ENCODE results near the gene CFAP100. TPM values are rescaled to one million over a fixed set of nuclear protein-coding genes. Genes with fewer than 3 reads are reported as not detected.

The CFAP100 gene
- total and polyA plus RNA-seq, 9 of the 15 experiments (the other 6 are each of a cell fraction or from before 2014, with no cell fraction given): not detected

DNA sequence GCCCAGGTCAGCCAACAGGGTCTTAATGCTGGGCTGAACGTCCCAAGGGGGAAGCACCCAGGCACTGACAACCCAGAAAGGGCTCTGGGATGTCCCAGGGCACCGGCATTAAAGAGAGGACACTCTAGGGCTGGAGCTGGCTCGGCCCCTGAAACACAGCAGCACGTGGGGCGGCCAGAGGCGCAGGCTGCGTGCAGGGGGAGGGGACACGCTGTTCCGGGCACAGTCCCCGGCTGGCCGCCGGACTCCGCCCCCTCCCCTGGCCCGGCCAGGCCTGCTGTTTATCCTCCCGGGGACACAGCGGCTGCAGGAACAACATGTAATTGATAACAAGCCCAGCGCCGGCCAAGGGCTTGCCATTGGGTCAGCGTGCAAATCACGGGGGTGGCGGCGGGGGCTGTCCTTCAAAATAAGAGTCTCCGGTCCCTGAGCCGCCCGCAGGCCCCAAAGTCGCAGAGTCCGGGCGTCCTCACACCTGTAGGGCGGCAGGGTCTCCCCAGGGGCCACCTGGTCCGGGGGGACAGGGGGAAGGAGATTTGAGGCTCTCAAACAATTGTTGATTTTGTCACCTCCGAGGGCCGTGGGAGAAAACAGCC, 38.8 kb upstream of the CFAP100 start (continued):
- TF ChIP-seq, protein P1, sequence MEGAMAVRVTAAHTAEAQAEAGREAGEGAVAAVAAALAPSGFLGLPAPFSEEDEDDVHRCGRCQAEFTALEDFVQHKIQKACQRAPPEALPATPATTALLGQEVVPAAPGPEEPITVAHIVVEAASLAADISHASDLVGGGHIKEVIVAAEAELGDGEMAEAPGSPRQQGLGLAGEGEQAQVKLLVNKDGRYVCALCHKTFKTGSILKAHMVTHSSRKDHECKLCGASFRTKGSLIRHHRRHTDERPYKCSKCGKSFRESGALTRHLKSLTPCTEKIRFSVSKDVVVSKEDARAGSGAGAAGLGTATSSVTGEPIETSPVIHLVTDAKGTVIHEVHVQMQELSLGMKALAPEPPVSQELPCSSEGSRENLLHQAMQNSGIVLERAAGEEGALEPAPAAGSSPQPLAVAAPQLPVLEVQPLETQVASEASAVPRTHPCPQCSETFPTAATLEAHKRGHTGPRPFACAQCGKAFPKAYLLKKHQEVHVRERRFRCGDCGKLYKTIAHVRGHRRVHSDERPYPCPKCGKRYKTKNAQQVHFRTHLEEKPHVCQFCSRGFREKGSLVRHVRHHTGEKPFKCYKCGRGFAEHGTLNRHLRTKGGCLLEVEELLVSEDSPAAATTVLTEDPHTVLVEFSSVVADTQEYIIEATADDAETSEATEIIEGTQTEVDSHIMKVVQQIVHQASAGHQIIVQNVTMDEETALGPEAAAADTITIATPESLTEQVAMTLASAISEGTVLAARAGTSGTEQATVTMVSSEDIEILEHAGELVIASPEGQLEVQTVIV (CRISPR knock-in tag; IDR thresholded peaks at IDR 0.05; ENCODE audit: borderline replicate concordance): no peak
- TF ChIP-seq EZH2 (IDR thresholded peaks at IDR 0.05; ENCODE audit: borderline replicate concordance, low read depth, low read length) (no peak), POLR2G (IDR thresholded peaks at IDR 0.05; ENCODE audit: low read depth, low read length) (peak; percentile 75), ZNF282 (CRISPR knock-in tag; IDR thresholded peaks at IDR 0.05) (no peak), BHLHE40 (IDR thresholded peaks at IDR 0.05; ENCODE audit: low read length) (peak; percentile 84), RFX1 (IDR thresholded peaks at IDR 0.05) (no peak), ZNF12 (CRISPR knock-in tag; IDR thresholded peaks at IDR 0.05) (no peak), ZNF124 (CRISPR knock-in tag; IDR thresholded peaks at IDR 0.05) (no peak), POLR3G (IDR thresholded peaks at IDR 0.05; ENCODE audit: extremely low read depth, insufficient read length, insufficient replicate concordance) (no peak), MTF1 (CRISPR knock-in tag; IDR thresholded peaks at IDR 0.05; ENCODE audit: borderline replicate concordance) (no peak), ELF2 (CRISPR knock-in tag; IDR thresholded peaks at IDR 0.05) (no peak), ARID1B (IDR thresholded peaks at IDR 0.05) (0 out of 2 replicates have a peak, but pooled peaks have one; percentile 34), RCOR1 (IDR thresholded peaks at IDR 0.05; ENCODE audit: borderline replicate concordance in 1 of 2, low read depth in 2 of 2, low read length in 2 of 2) (peak; percentile 67 to 94; a peak in 3 of 4 replicates), ZBTB7A (IDR thresholded peaks at IDR 0.05; ENCODE audit: borderline replicate concordance, control insufficient read depth, low read depth, low read length) (peak; percentile 77), HSF4 (CRISPR knock-in tag; IDR thresholded peaks at IDR 0.05; ENCODE audit: borderline replicate concordance) (no peak), CBX8 (IDR thresholded peaks at IDR 0.05; ENCODE audit: borderline replicate concordance, extremely low read depth, low read depth, low read length, poor library complexity, severe bottlenecking) (no peak), XRCC4 (IDR thresholded peaks at IDR 0.05; ENCODE audit: extremely low read depth, insufficient read depth, insufficient read length) (no peak)
- TF ChIP-seq, protein P2, sequence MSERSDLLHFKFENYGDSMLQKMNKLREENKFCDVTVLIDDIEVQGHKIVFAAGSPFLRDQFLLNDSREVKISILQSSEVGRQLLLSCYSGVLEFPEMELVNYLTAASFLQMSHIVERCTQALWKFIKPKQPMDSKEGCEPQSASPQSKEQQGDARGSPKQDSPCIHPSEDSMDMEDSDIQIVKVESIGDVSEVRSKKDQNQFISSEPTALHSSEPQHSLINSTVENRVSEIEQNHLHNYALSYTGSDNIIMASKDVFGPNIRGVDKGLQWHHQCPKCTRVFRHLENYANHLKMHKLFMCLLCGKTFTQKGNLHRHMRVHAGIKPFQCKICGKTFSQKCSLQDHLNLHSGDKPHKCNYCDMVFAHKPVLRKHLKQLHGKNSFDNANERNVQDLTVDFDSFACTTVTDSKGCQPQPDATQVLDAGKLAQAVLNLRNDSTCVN (CRISPR knock-in tag; IDR thresholded peaks at IDR 0.05): no peak
- TF ChIP-seq, protein P3, sequence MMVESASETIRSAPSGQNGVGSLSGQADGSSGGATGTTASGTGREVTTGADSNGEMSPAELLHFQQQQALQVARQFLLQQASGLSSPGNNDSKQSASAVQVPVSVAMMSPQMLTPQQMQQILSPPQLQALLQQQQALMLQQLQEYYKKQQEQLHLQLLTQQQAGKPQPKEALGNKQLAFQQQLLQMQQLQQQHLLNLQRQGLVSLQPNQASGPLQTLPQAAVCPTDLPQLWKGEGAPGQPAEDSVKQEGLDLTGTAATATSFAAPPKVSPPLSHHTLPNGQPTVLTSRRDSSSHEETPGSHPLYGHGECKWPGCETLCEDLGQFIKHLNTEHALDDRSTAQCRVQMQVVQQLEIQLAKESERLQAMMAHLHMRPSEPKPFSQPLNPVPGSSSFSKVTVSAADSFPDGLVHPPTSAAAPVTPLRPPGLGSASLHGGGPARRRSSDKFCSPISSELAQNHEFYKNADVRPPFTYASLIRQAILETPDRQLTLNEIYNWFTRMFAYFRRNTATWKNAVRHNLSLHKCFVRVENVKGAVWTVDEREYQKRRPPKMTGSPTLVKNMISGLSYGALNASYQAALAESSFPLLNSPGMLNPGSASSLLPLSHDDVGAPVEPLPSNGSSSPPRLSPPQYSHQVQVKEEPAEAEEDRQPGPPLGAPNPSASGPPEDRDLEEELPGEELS (CRISPR knock-in tag; IDR thresholded peaks at IDR 0.05; ENCODE audit: borderline replicate concordance): no peak
- TF ChIP-seq, protein P4, sequence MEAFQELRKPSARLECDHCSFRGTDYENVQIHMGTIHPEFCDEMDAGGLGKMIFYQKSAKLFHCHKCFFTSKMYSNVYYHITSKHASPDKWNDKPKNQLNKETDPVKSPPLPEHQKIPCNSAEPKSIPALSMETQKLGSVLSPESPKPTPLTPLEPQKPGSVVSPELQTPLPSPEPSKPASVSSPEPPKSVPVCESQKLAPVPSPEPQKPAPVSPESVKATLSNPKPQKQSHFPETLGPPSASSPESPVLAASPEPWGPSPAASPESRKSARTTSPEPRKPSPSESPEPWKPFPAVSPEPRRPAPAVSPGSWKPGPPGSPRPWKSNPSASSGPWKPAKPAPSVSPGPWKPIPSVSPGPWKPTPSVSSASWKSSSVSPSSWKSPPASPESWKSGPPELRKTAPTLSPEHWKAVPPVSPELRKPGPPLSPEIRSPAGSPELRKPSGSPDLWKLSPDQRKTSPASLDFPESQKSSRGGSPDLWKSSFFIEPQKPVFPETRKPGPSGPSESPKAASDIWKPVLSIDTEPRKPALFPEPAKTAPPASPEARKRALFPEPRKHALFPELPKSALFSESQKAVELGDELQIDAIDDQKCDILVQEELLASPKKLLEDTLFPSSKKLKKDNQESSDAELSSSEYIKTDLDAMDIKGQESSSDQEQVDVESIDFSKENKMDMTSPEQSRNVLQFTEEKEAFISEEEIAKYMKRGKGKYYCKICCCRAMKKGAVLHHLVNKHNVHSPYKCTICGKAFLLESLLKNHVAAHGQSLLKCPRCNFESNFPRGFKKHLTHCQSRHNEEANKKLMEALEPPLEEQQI (IDR thresholded peaks at IDR 0.05): no peak

All from K562 (cell line).